Vagina (tissue), 2 donors: ENCODE results near the gene SPARCL1. TPM values are rescaled to one million over a fixed set of nuclear protein-coding genes. Genes with fewer than 3 reads are reported as not detected.

ENCODE experiments used
- DNase-seq, 2 donors: peaks; one replicate each; pipeline ENCODE4 v3.0.0-alpha.2; 2017; ENCODE audit errors: extremely low spot score in 2 of 2
- H3K27ac ChIP-seq: fragments of 200-600 bp; sonication (generic); one replicate; pipeline ENCODE4 v1.5.1; 2019
- H3K27me3 ChIP-seq: fragments of 200-600 bp; sonication (generic); one replicate; pipeline ENCODE4 v1.5.1; 2019
- H3K36me3 ChIP-seq, 2 donors: fragments of 200-600 bp; sonication (generic); one replicate each; pipeline ENCODE4 v1.5.1; 2017 to 2019
- H3K4me1 ChIP-seq: fragments of 200-600 bp; sonication (generic); one replicate; pipeline ENCODE4 v1.5.1; 2019
- H3K4me3 ChIP-seq, 2 donors: fragments of 200-600 bp; sonication (generic); 1 replicate in 1 of 2; 2 replicates in 1 of 2; pipeline ENCODE4 v1.5.1; 2016 to 2019
- H3K9me3 ChIP-seq: fragments of 200-600 bp; sonication (generic); one replicate; pipeline ENCODE4 v1.5.1; 2019
- CTCF ChIP-seq, 3 experiments: fragments of 450-650 bp in 2 of 3; fragments of 200-600 bp in 1 of 3; sonication (generic) in 1 of 3; IDR thresholded peaks; one replicate each; pipeline ENCODE4 v1.5.1; 2017 to 2019; ENCODE audit warnings: antibody characterized with exemption in 3 of 3, mild to moderate bottlenecking in 2 of 3, moderate library complexity in 2 of 3
- POLR2A ChIP-seq, 2 donors: fragments of 450-650 bp; IDR thresholded peaks; one replicate each; pipeline ENCODE4 v1.6.1; 2017; ENCODE audit warnings: antibody characterized with exemption in 2 of 2, mild to moderate bottlenecking in 2 of 2, moderate library complexity in 2 of 2
- POLR2AphosphoS5 ChIP-seq, 2 donors: sonication (generic); formaldehyde crosslinking; IDR thresholded peaks; one replicate each; pipeline ENCODE4 v1.9.0; 2017; ENCODE audit warnings: antibody characterized with exemption in 2 of 2, mild to moderate bottlenecking in 2 of 2, low read depth in 1 of 2; ENCODE audit not compliant: insufficient read depth in 1 of 2
- intact Hi-C: fragments of 100-400 bp; cut with DNase I; formaldehyde crosslinking; loops from one replicate; pipeline ENCODE4 v1.15.1; 2023
- total RNA-seq: library from RNA; depleted of rRNA; stranded (reverse); fragments of >200 nt; gene quantifications from one replicate; pipeline ENCODE4 v1.2.3, GENCODE V29; 2016

Gene SPARCL1
- total RNA-seq, 1 donor from 2014 or later, result 558 TPM

DNA sequence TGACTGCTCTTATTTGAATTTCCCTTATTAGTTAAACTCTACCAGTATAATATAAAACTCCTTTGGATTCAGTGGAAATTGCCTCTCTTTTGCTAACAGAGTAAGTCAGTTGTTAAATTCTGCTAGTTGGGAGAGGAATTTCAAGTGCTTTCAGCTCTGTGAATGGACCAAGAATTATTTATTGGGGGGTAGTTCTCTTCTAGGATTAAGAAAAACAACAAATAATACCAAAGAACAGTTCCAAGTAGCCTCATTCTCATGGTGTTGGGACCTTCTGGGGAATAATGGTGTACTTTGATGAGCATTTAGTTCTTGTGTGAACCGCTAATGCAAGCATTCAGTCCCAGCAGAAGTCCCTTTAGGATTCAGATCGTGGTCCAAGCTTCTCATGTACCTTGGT lies 11.6 kb downstream of the SPARCL1 start:
- H3K27ac ChIP-seq, result peak overlapping the region; percentile 95
- H3K4me1 ChIP-seq, result peaks cover 80% of the 10 kb centered on the region

GRCh38 chr4:87516683-87517082 lies 12.5 kb downstream of the SPARCL1 start:
- peaks cover 77% of the 10 kb centered on the region for H3K4me1 ChIP-seq

More for the DNA sequence above, 11.6 kb downstream of the SPARCL1 start:
- DNase-seq, result no peak
- Histone ChIP-seq H3K27me3 (no peaks in the 10 kb centered on the region), H3K9me3 (no peaks in the 10 kb centered on the region), H3K4me3 (no peak overlapping the region), H3K36me3 (no peaks in the 10 kb centered on the region)
- intact Hi-C loops, result no loop called here
- TF ChIP-seq POLR2A (IDR thresholded peaks at IDR 0.05) (no peak), CTCF (IDR thresholded peaks at IDR 0.05) (no peak), POLR2AphosphoS5 (IDR thresholded peaks at IDR 0.05; ENCODE audit: insufficient read depth in 1 of 2, low read depth in 1 of 2) (no peak)

DNA sequence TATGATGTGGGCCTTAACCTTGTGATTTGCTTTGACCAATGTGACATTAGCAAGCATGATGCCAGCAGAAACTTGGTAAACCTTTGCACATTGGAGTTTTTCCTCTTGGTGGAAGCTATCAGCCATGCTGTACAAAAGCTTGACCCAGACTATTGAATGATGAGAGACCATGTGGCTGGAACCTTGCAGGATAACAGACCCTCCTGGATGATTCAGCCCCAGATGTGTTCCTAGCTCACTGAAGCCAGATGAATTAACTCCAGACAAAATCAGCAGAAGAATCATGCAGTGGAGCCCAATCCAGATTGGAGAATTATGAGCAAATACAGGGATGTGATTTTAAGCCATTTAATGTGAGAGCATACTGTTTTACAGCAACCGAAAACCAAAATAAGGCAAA lies 16.8 kb downstream of the SPARCL1 start:
- peaks cover 0 to 14% of the 10 kb centered on the region in 2 donors for H3K36me3 ChIP-seq
- H3K27me3 ChIP-seq, result no peaks in the 10 kb centered on the region
- intact Hi-C loops, result no loop called here
- TF ChIP-seq POLR2A (IDR thresholded peaks at IDR 0.05), result no peak
- no peak for TF ChIP-seq CTCF (IDR thresholded peaks at IDR 0.05)
- peak overlapping the region in 1 of 2 donors; percentile 5 for H3K4me3 ChIP-seq
- no peaks in the 10 kb centered on the region for H3K9me3 ChIP-seq
- peak overlapping the region; percentile 17 for H3K27ac ChIP-seq
- peaks cover 64% of the 10 kb centered on the region for H3K4me1 ChIP-seq
- no peak for DNase-seq

More at GRCh38 chr4:87516683-87517082, 12.5 kb downstream of the SPARCL1 start:
- DNase-seq, result no peak
- Histone ChIP-seq H3K27me3 (no peaks in the 10 kb centered on the region), H3K36me3 (no peaks in the 10 kb centered on the region), H3K9me3 (no peaks in the 10 kb centered on the region), H3K4me3 (no peak overlapping the region), H3K27ac (peak overlapping the region; percentile 95)
- TF ChIP-seq CTCF (IDR thresholded peaks at IDR 0.05) (no peak), POLR2AphosphoS5 (IDR thresholded peaks at IDR 0.05; ENCODE audit: insufficient read depth in 1 of 2, low read depth in 1 of 2) (no peak), POLR2A (IDR thresholded peaks at IDR 0.05) (no peak)
- intact Hi-C loops, result no loop called here

DNA sequence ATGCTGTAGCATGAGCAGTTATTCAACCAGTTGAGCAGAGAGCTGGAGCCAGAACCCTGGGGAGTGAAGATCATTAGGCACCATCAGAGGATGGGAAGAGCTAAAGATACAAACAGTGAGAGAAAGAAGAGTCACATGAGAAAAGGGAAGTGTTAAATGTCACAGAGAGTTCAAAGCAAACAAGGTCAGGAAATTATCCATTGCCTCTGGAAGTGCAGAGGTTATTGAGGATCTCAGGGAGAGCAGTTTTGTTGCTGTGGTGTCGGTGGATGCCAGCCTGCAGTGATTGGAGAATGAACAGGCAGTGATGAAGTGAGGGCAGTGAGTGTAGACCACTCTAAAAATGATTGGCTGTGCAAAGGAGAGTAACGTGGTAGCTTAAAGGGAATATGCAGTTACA lies 17.7 kb downstream of the SPARCL1 start:
- H3K4me3 ChIP-seq, result no peak overlapping the region
- DNase-seq, result no peak
- H3K27me3 ChIP-seq, result no peaks in the 10 kb centered on the region
- no peak for TF ChIP-seq CTCF (IDR thresholded peaks at IDR 0.05)
- TF ChIP-seq POLR2A (IDR thresholded peaks at IDR 0.05), result no peak
- TF ChIP-seq POLR2AphosphoS5 (IDR thresholded peaks at IDR 0.05; ENCODE audit: insufficient read depth in 1 of 2, low read depth in 1 of 2), result no peak
- peaks cover 63% of the 10 kb centered on the region for H3K4me1 ChIP-seq
- peak overlapping the region; percentile 50 for H3K27ac ChIP-seq
- peaks cover 0 to 14% of the 10 kb centered on the region in 2 donors for H3K36me3 ChIP-seq
- no peaks in the 10 kb centered on the region for H3K9me3 ChIP-seq
- intact Hi-C loops, result no loop called here

DNA sequence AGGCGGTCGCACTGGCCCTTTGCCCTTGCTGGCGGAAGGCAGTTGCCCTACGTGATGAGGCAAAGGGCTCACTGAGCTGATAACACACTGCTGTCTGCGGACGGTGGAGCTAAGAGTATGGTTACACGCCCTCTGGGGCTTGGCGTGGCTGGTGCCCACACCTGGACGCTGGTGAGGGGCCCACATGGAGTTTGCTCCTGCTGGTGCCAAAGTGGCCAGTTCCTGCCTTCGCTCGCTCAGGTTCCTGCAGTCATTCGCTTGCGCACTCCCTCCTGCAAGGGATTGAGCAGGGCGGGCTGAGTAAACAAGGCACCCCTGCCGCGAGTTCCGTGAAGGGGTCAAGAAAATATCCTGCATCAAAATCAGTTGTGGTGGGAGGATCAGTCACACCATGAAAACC lies 18.4 kb downstream of the SPARCL1 start:
- no peak overlapping the region for H3K4me3 ChIP-seq
- H3K27me3 ChIP-seq, result no peaks in the 10 kb centered on the region
- DNase-seq, result no peak
- peaks cover 0 to 14% of the 10 kb centered on the region in 2 donors for H3K36me3 ChIP-seq
- H3K9me3 ChIP-seq, result no peaks in the 10 kb centered on the region
- no peak overlapping the region for H3K27ac ChIP-seq
- intact Hi-C loops, result no loop called here
- H3K4me1 ChIP-seq, result peaks cover 61% of the 10 kb centered on the region
- TF ChIP-seq POLR2A (IDR thresholded peaks at IDR 0.05), result no peak
- TF ChIP-seq POLR2AphosphoS5 (IDR thresholded peaks at IDR 0.05; ENCODE audit: insufficient read depth in 1 of 2, low read depth in 1 of 2), result peak in 1 of 2 donors; percentile 12
